ENCODE measurements around the gene SPINT1. TPM values are rescaled to one million over a fixed set of nuclear protein-coding genes. Genes with fewer than 3 reads are reported as not detected.

The SPINT1 gene
- total RNA-seq, 2 donors from 2014 or later = 280 to 330 TPM

DNA sequence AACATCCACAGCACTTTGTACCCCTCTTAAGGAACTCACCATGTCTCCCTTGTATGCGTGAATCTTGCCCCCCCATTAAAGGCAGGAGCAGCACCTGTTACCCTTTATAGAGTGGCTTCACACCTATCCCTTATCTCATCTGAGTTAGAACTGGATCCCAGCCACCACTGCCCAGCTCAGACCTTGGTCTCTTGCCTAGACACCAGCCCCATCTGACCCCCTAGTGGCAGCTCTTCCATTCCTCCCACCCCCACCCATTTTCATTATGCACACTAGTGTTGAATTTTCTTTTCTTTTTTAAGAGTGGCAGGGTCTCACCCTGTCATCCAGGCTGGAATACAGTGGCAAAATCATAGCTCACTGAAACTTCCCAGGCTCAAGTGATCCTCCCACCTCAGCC lies 40.2 kb upstream of the SPINT1 start:
- peaks cover 7% of the 10 kb centered on the region for H3K4me1 ChIP-seq
- no peaks in the 10 kb centered on the region for H3K9me3 ChIP-seq
- no peak for DNase-seq
- no peak overlapping the region for H3K27ac ChIP-seq
- no peak overlapping the region for H3K4me3 ChIP-seq
- H3K36me3 ChIP-seq = no peaks in the 10 kb centered on the region
- intact Hi-C loops (cut with DNase I) = no loop called here
- TF ChIP-seq, protein P1, sequence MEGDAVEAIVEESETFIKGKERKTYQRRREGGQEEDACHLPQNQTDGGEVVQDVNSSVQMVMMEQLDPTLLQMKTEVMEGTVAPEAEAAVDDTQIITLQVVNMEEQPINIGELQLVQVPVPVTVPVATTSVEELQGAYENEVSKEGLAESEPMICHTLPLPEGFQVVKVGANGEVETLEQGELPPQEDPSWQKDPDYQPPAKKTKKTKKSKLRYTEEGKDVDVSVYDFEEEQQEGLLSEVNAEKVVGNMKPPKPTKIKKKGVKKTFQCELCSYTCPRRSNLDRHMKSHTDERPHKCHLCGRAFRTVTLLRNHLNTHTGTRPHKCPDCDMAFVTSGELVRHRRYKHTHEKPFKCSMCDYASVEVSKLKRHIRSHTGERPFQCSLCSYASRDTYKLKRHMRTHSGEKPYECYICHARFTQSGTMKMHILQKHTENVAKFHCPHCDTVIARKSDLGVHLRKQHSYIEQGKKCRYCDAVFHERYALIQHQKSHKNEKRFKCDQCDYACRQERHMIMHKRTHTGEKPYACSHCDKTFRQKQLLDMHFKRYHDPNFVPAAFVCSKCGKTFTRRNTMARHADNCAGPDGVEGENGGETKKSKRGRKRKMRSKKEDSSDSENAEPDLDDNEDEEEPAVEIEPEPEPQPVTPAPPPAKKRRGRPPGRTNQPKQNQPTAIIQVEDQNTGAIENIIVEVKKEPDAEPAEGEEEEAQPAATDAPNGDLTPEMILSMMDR (IDR thresholded peaks at IDR 0.05) = no peak
- no peak overlapping the region for H3K9ac ChIP-seq (ENCODE audit: low read depth in 2 of 2, low read length in 2 of 2)
- no peaks in the 10 kb centered on the region for H3K27me3 ChIP-seq

DNA sequence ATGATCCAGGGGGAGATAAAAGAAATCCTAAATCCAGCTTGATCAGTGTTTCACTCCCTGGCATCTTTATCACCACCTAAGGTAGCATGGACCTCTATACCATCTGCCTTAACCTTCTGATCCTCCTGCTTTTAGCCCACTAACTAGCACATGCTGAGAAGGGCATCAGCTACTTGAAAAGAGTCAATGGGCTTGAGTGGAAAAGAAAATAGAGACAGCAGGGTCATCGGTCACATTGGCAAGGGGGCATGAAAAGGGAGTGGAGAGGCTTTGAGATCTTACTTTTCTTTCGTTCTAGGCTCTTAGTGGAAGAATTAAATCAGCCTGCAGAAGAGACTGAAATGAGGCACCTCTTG lies 37.2 kb upstream of the SPINT1 start:
- Histone ChIP-seq H3K27ac (peak overlapping the region; percentile 96), H3K4me3 (peak overlapping the region; percentile 97), H3K27me3 (no peaks in the 10 kb centered on the region), H3K4me1 (peaks cover 7% of the 10 kb centered on the region), H3K36me3 (no peaks in the 10 kb centered on the region), H3K9ac (ENCODE audit: low read depth in 2 of 2, low read length in 2 of 2) (peak overlapping the region; percentile 91 to 98), H3K9me3 (no peaks in the 10 kb centered on the region)
- TF ChIP-seq, protein P1 (IDR thresholded peaks at IDR 0.05) = no peak
- no peak for DNase-seq
- intact Hi-C loops (cut with DNase I) = no loop called here

DNA sequence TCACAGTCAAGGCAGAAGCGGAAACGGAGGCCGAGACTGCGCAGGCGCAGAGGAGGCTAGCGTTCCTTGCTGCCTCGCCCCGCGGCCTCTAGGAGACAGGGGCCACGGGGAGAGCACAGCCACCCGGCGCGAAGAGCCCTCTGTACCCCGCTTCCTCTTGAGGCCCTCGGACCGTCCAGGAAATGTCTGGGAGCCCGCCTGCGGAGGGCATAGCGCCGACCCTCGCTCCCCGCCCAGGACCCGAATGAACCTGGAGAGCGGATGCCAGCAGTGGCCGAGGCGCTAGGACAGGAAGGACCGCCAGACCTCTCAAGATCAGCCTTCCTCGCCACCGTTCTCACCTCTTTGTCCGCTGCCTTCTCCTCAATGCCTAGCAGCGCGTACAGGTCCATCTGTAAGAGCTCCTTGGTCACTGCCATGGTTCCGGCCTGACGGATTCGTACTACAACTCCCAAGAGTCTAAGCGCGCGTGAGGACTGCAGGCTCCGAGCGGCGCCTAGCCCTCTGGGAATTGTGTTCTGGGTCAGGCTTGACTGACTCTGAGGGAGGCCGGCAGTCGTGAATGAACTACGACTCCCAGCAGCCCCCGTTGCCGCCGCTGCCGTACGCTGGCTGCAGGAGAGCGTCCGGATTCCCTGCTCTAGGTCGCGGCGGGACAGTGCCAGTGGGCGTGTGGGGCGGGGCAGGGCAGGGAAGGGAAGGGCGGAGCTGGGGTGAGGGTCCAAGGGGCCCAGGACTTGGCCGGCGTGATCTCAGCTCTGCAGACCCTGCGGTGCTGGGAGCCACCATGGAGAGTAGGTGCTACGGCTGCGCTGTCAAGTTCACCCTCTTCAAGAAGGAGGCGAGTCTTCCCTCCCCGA lies 36.6 kb upstream of the SPINT1 start, which contains the start of the genes DNAJC17 and ZFYVE19:
Gene DNAJC17 (minus strand): TSS at position 446 of the 860 bp plus-strand sequence. CDS start 27 bp downstream, at position 419.
Gene ZFYVE19 (plus strand): TSS at position 62 of the 860 bp plus-strand sequence. CDS start 501 bp downstream, at position 563.
- intact Hi-C loops (cut with DNase I) = no loop called here
- TF ChIP-seq, protein P1 (IDR thresholded peaks at IDR 0.05) = no peak
- H3K36me3 ChIP-seq = no peaks in the 10 kb centered on the region

DNA sequence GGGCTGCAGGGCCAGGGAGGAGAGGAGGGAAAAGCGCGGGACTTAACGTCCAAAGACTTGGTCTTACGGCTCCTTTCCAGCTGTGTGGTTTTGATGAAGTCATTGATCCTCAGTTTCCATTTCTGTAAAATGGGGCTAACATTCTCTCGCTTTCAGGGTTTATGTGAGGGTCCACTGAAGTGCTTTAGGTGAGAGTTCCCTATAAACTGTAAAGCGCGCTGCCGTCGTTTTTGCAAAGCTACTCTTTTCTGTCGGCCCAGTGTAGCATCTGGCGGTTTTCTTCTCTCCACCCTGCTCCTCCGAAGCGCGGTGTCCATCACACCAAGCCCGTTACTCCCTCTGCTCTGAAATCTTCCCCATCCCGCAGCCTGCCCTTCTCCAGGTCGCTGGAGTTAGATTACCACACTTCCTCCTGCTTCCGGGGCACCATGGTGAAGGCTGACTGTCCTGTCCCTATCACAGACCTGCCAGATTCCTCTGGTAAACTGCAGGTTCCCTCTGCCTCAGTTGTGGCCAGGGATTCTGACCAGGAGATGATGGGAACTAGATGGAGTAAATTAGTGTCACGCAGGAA lies 35.9 kb upstream of the SPINT1 start:
- Histone ChIP-seq H3K4me3 (peak overlapping the region; percentile 97), H3K27ac (peak overlapping the region; percentile 96), H3K4me1 (peaks cover 7% of the 10 kb centered on the region), H3K9me3 (no peaks in the 10 kb centered on the region), H3K36me3 (no peaks in the 10 kb centered on the region), H3K9ac (ENCODE audit: low read depth in 2 of 2, low read length in 2 of 2) (peak overlapping the region; percentile 54 to 98), H3K27me3 (no peaks in the 10 kb centered on the region)
- TF ChIP-seq, protein P1 (IDR thresholded peaks at IDR 0.05) = no peak
- intact Hi-C loops (cut with DNase I) = no loop called here
- no peak for DNase-seq

More for the DNA sequence above, 36.6 kb upstream of the SPINT1 start, which contains the start of the genes DNAJC17 and ZFYVE19:
- peak; percentile 98 for DNase-seq
- no peaks in the 10 kb centered on the region for H3K9me3 ChIP-seq
- peak within 1 kb of the TSS; percentile 96 for H3K27ac ChIP-seq
- peaks cover 7% of the 10 kb centered on the region for H3K4me1 ChIP-seq
- H3K4me3 ChIP-seq = peak within 1 kb of the TSS; percentile 97
- H3K27me3 ChIP-seq = no peaks in the 10 kb centered on the region
- H3K9ac ChIP-seq (ENCODE audit: low read depth in 2 of 2, low read length in 2 of 2) = peak within 1 kb of the TSS; percentile 91 to 98

- TF ChIP-seq, protein P1 (IDR thresholded peaks at IDR 0.05) = no peak
- peaks cover 7% of the 10 kb centered on the region for H3K4me1 ChIP-seq
- no peaks in the 10 kb centered on the region for H3K36me3 ChIP-seq
- H3K27me3 ChIP-seq = no peaks in the 10 kb centered on the region
- no peak overlapping the region for H3K9ac ChIP-seq (ENCODE audit: low read depth in 2 of 2, low read length in 2 of 2)
- no peak overlapping the region for H3K27ac ChIP-seq
- H3K4me3 ChIP-seq = no peak overlapping the region
- DNase-seq = no peak
- intact Hi-C loops (cut with DNase I) = no loop called here
- no peaks in the 10 kb centered on the region for H3K9me3 ChIP-seq
Observed at GRCh38 chr15:40808861-40809450, 34.9 kb upstream of the SPINT1 start.

Data from colonic mucosa (tissue), 4 donors.